GM18909 (cell line): ENCODE data around the gene FNBP1.
"Not testable (repeated sequence)": the region's sequence is repeated elsewhere in the genome, so short reads cannot be mapped to it uniquely, and the experiment has no call there.

Experiments used
- ATAC-seq: cut with Tn5 transposase; IDR thresholded peaks from one replicate; pipeline ENCODE4 v1.9.1; 2021; ENCODE audit warnings: mild to moderate bottlenecking; ENCODE audit not compliant: unreplicated experiment, poor library complexity

FNBP1 gene

GRCh38 chr9:129997706-129998105 lies 45.3 kb downstream of the FNBP1 start:
- ATAC-seq: not testable (repeated sequence)

DNA sequence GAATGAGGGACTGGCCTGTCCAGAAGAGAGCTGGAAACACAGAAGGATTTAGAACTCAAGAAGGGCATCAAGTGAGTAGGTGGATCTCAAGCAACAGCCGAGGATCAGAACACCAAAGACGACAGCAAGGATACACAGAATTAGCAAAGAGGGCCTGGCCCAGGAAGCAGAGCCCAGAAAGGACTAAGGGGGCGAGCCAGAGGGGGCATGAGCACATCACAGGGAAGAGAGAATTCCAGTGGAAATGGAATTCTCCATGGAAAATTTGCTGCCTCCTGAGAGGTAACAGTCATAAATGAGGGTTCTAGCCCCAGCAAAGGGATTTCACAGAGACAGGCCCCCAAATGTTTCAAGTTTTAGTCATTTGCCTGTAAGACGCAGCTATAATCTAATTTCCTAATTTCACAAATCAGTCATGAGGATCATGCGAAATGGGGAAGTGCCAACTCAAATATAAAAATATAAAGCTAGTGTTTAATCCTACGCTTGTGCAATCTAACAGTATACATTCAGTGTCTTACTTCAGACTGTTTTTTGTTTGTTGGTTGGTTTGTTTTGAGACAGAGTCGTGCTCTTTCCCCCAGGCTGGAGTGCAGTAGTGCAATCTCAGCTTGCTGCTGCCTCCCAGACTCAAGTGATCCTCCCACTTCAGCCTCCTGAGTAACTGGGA lies 46.7 kb downstream of the FNBP1 start:
- ATAC-seq: no peak

DNA sequence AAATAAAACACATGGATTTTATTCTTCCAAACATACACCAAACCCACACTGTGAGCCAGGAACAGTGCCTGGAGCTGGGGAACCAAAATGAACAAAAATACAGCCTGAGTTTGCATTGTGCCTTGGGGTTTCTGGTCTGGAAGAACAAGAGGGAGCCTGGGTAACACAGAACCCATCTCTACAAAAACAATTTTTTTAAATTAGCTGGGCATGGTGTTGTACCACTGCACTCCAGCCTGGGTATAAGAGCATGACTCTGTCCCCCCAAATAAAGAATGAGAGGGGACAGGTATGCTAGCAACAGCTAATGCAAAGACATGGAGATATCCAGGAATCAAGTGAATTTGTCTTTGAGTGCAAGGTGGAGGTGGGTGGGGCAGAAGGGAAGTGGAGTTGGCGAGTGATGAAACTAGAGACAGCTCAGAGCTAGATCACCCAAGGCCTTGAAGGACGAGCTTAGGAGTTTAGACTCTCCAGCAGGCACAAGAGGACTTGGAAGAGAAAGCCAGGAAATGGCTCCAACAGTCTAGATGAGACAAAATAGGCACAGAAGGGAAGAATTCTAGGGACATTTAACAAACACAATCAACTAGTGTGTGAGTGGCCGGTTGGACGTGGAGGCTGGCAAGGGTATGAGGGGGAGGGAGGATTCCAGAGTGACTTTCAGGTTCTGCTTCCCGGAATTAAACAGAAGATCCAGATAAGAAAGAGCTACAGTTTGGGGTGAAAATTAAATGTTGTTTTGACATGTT lies 47.4 kb downstream of the FNBP1 start:
- no peak for ATAC-seq

DNA sequence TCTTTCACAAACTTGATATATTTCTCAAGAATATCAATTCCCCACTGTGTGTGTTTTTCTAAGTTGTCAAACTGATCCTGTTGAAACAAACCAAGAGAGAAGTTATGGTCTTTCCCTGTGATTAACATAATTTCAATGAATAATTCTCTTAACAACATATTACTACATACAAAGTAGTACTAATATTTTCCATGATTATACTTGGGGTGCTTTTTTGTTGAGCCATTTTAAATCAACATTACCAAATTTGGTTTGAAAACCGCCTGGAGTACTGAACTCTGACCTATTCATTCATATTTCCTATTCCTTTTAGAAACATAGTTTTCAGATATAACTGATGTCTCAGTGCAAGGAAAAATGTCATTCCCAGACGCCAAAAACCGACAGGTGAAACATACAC lies 48.1 kb downstream of the FNBP1 start:
- ATAC-seq: no peak

GRCh38 chr9:129991139-129991538 lies 51.9 kb downstream of the FNBP1 start:
- not testable (repeated sequence) for ATAC-seq

DNA sequence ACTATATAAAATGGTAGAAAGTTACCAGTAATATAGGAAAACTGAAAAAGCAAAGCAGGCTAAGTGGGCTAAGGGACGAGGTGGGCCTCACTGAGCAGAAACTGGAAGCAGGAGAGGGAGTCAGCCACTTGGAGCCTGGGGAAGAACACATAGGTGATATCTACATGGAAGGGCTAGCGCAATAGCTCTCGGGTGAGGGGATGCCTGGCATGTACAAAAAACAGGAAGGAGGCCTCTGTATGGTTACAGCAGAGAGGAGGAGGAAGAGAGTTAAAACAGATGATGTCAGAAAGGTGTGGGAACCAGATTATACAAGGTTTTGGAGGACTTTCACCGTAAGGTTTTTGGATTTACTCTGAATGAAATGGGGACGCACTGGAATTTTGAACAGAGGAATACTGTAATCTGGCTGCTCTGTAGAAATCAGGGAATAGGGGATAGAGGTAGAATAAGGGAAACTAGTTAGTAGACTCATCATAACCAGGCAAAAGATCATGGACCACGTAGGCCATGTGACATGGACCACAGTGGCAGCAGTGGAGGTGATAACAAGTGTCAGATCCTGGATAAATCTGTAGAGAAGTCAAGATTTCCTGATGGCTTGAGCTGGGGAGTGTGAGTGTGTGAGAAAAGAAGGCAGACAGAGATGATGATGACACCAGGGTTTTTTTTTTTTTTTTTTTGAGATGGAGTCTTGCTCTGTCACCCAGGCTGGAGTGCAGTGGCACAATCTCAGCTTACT lies 52.5 kb downstream of the FNBP1 start:
- no peak for ATAC-seq

DNA sequence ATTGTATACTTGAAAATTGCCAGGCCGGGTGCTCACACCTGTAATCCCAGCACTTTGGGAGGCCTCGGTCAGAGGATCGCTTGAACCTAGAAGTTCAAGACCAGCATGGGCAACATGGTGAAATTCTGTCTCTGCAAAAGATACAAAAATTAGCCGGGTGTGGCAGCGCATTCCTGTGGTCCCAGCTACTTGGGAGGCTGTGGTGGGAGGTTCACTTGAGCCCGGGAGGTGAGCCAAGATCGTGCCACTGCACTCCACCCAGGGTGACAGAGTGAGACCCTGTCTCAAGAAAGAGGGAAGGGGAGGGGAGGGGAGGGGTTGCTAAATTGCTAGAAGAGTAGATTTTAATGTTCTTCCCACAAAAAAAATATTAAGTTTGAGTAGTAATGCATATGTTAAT lies 53.2 kb downstream of the FNBP1 start:
- ATAC-seq: no peak

GRCh38 chr9:129989362-129989708 lies 53.7 kb downstream of the FNBP1 start:
- ATAC-seq: no peak

DNA sequence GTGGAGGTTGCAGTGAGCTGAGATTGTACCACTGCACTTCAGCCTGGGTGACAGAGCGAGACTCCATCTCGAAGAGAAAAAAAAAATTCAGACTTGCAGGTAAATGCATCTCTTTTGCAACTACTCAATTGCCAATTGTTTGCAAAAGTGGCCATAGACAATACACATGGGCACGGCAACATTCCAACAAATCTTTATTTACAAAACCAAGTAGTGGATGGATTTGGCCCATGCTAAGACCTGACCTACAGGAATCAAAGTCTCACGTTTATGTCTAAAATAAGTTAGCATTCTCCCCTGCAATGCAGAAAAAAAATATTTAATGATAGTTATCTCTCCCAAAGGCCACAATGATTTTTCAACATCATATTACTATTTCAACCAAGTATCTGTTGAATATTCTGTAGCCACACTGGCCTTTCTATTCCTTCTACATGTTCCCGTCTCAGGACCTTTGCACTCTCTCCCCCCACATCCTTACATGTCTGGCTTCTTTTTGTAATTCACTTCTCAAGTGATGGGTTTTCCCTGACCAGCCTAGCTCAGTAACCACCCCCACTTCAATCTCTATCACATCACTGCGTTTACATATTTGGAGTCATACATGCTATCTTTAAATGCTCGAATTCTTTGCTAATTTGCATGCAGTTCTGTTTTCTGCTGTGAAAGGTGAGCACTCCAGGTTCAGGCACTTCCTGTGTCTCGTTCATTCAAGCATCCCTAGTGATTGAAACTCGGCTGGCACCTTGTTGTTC lies 54.2 kb downstream of the FNBP1 start:
- peak; percentile 56 for ATAC-seq

DNA sequence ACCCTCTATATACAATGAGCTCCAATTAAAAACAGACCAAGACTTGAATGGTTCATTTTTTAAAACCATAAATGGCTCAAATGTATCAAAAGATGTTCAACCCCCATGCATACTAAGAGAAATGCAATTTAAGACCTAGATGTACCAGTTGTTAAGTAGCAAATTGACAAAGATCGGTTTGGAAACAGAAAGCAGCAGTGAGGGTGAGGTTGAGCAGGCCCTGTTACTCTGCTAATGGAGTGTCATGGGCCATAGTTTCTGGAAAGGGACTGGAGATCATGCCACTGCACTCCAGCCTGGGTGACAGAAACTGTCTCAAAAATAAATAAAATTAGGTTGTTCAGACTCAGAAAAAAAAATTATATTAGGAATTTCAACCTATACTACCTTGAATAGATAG lies 55.0 kb downstream of the FNBP1 start:
- ATAC-seq: no peak

GRCh38 chr9:129987047-129987446 lies 55.9 kb downstream of the FNBP1 start:
- no peak for ATAC-seq

DNA sequence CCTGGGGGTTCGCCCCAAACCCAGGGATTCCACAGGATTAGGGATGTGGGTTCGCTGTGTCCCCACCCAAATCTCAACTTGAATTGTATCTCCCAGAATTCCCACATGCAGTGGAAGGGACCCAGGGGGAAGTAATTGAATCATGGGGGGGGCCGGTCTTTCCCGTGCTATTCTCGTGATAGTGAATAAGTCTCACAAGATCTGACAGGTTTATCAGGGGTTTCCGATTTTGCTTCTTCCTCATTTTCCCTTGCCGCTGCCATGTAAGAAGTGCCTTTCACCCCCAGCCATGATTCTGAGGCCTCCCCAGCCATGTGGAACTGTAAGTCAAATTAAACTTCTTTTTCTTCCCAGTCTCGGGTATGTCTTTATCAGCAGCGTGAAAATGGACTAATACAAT lies 58.4 kb downstream of the FNBP1 start:
- not testable (repeated sequence) for ATAC-seq

DNA sequence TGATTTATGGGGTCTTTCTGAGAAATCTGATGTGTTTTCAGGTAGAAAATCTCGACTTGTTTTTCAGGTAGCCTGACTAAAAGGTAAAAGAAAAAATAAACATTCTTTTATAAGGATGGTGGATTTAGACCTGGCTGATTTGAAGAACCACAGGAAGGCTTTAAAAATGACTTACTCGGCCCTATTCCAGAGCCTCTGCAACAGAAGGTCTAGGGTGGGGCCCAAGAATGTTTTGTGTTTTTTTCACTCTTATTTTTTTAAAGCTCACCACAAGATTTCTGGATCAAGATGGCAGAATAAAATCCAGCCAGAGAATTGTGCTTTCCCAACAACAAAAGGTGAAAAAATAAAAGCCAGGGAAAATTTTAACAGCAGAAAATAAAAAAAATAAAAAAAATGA lies 59.1 kb downstream of the FNBP1 start:
- no peak for ATAC-seq

DNA sequence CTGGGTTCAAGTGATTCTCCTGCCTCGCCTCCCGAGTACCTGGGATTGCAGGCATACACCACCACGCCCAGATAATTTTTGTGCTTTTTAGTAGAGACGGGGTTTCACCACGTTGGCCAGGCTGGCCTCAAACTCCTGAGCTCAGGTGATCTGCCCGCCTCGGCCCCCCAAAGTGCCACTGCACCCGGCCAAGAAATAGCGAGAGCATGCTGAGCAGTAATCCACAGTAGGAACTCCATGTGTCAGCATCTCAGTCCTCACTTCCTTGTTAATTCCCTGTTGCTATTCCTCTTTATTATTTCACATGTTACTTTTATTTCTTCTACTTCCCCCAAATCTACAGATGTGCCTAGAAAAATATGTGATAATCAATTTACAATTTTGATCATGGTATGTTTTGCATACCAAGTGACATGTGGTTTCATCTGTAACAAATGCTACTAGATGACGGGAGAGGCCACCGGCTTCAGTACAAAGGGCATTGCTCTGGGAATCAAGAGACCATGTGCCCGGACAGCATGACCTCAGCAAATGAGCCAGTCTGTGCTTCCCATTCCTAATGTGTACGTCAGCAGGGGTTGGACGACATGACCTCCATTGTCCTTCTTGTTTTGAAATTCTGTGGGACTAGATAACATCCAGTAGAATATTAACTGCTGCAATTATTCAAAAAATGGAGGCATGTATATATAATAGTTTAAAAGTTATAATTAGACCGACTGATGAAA lies 61.6 kb downstream of the FNBP1 start:
- no peak for ATAC-seq

- not testable (repeated sequence) for ATAC-seq
Observed at GRCh38 chr9:129980224-129980623, 62.8 kb downstream of the FNBP1 start.

DNA sequence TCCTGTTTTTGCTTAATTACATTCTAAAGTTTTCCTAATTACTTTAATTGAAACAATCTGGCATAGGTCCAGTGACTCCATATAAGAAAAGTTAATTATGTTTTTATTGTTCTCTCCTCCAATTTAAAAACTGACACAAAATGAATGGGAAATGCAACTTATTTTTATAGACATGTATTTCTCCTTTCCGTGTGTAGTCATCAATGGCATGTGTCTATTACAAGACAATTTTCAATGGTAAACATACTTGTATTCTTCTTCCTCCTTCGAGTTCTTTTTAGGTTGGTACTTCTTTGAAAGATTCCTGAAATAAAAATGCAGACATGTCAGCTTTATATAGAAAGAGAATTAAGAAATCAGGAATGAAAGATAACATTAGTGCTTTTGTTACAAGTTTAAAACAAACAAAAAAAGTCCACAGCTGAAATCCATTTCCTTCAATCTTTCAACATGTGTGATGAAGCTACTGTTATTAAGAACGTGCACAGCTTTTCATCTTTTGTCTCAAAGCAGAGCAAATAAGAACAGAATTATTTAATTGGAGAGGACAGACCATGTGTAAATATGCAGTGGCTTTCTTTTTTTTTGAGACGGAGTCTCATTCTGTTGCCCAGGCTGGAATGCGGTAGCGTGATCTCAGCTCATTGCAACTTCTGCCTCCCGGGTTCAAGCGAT lies 63.8 kb downstream of the FNBP1 start:
- ATAC-seq: no peak

DNA sequence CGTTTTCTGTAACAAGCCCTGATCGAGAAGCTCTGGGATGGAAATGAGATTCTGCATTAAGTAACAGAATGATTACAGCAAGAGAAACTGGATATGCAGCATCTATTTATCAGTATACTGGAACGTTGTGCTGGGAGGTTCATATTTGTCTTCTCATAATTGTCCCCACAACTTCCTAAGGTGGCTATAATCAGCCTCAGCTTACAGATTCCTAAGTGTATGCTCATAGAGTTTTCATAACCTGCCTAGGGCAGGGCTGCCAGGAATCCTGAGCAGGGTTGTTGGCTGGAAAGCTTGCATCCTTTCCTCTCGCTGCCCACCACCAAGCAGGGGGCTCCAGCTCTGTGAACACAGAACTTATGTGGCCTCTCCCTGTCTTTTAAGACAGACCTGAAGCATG lies 70.2 kb downstream of the FNBP1 start:
- ATAC-seq: no peak

DNA sequence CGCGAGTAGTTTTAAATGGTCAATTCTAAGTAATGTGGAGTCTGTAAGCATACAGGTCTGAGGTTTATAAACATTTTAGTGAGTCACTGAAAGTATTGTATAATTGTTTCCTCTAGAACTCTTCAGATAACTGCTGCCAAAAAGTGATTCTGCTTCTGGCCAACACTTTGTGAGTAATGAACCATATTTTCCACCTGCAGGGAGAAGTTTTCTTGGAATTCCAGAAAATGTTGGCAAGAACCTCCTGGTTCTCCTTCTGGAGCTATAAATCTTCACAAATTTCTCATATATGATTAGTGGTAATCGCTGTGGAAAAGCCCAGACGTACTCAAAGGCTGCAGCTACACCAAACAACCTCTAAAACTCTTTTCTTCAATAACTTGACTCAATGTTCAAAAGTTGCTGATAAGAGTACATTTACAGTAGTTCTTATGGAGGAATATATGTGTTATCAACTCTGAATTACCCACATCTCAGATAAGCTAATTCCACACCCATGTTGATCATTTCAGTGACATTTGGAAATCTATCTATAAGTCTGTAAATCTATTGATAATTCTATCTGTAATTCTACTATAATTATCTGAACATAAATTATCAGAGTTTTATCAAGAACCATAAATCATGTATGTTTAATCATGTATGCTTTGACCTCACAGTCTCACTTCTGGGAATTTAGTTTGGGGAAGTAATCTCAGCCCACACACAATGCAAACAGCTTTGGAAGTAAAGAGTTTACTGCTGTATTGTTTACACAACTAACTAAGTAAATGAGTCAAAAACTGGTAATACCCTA lies 74.1 kb downstream of the FNBP1 start:
- ATAC-seq: no peak
